WERI-Rb-1 (cell line): ENCODE data around the gene CDC37.
A peak's percentile ranks its signal among the peaks of the same experiment; 100 is the strongest.

ENCODE experiments used
- DNase-seq: peaks from one replicate; pipeline ENCODE4 v3.0.0-alpha.2; 2020
- H3K27ac ChIP-seq: fragments of 250-450 bp; sonication (Bioruptor Pico); 2 replicates; pipeline ENCODE4 v1.5.1; 2020; ENCODE audit warnings: mild to moderate bottlenecking, moderate library complexity
- H3K27me3 ChIP-seq: fragments of 250-450 bp; sonication (Bioruptor Pico); 2 replicates; pipeline ENCODE4 v1.5.1; 2021; ENCODE audit warnings: mild to moderate bottlenecking, low read depth, moderate library complexity; ENCODE audit not compliant: insufficient read depth, severe bottlenecking
- H3K36me3 ChIP-seq: fragments of 250-450 bp; sonication (Bioruptor Pico); 2 replicates; pipeline ENCODE4 v1.5.1; 2020; ENCODE audit warnings: mild to moderate bottlenecking, moderate library complexity
- H3K4me3 ChIP-seq: 2 replicates; pipeline ENCODE4 v1.5.1; 2011; ENCODE audit warnings: low read depth, mild to moderate bottlenecking, control low read depth, low read length
- H3K9me3 ChIP-seq: fragments of 250-450 bp; sonication (Bioruptor Pico); 2 replicates; pipeline ENCODE4 v1.5.1; 2021; ENCODE audit warnings: mild to moderate bottlenecking, moderate library complexity; ENCODE audit not compliant: severe bottlenecking
- CTCF ChIP-seq: IDR thresholded peaks from 2 replicates; pipeline ENCODE4 v1.5.1; 2011; ENCODE audit warnings: low read depth, mild to moderate bottlenecking, control low read depth, inconsistent platforms, low read length

The CDC37 gene

DNA sequence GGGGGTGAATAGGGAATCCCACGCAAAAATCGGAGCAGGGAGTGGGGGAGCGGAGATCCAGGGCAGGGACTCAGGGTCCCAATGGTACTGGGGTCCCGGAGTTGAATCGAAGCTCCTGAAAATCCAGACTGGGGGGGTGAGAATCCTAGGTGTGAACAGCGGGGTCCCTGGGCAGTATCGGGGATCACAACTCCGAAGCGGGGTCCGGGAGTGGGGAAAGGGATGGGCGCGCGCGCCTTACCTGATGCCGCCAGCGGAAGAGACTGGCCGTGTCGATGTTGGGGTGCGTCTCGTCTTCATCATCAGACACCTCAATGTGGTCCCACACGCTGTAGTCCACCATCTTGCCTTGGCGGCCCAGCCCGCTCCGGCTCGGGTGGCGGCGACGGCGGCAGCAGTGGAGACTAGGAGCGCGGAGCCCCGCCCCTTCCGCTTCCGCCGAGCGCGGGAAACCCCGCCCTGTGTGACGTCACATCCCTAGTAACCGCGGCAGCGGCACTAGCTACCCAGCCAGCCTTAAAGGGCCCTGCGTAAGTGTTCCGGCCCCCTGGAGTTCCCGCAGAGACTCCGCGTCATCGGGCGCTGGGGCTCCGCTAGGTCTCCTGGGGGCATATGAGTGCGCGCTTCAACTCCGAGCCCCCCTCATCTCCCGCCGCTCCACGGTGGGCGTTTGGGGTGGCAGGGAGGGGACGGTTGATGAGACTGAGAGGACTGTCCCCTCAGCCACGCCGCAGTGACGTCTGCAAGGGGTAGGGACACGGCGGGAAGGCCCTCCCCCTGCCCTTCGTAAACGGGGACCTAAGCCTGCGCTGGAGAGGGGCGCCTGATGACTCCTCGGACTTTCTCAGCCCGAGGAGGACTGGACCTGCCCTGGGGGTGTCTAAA lies at the start of gene CDC37:
TSS of gene CDC37 (minus strand) at position 406 of the 885 bp plus-strand sequence. CDS start at position 343, 63 bp downstream.
- H3K27me3 ChIP-seq = no peaks in the 10 kb centered on the region
- H3K27ac ChIP-seq = peak within 1 kb of the TSS; percentile 69
- DNase-seq = peak; percentile 95
- peaks cover 22% of the 10 kb centered on the region for H3K36me3 ChIP-seq
- no peaks in the 10 kb centered on the region for H3K9me3 ChIP-seq
- H3K4me3 ChIP-seq = peak within 1 kb of the TSS; percentile 82
- no peak for TF ChIP-seq CTCF

- Histone ChIP-seq H3K9me3 (no peaks in the 10 kb centered on the region), H3K27me3 (no peaks in the 10 kb centered on the region), H3K36me3 (peaks cover 6% of the 10 kb centered on the region; the same call in 1 of the 2 replicates), H3K4me3 (no peak overlapping the region), H3K27ac (no peak overlapping the region)
- DNase-seq = peak; percentile 56
- TF ChIP-seq CTCF = no peak
Observed at GRCh38 chr19:10450853-10451609, 47.7 kb upstream of the CDC37 start.

- Histone ChIP-seq H3K4me3 (no peak overlapping the region), H3K9me3 (no peaks in the 10 kb centered on the region), H3K36me3 (peaks cover 6% of the 10 kb centered on the region; the same call in 1 of the 2 replicates), H3K27ac (no peak overlapping the region), H3K27me3 (no peaks in the 10 kb centered on the region)
- no peak for TF ChIP-seq CTCF
- no peak for DNase-seq
Observed at GRCh38 chr19:10450191-10450852, 47.0 kb upstream of the CDC37 start.

DNA sequence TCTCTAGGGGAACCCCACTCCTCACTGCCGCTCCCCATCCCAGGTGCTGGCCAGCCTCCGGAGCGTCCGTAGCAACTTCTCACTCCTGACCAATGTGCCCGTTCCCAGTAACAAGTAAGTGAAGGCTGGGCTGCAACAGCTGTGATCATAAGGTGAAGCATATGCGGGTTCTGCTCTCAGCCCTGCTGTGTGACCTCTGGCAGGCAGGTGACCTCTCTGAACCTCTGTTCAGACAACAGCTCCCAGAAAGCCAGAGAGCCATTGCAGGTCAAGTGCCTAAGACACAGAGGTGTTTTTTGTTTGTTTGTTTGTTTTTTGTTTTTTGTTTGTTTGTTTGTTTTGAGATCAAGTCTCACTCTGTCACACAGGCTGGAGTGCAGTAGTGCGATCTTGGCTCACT lies 45.7 kb upstream of the CDC37 start:
- no peak for TF ChIP-seq CTCF
- no peaks in the 10 kb centered on the region for H3K9me3 ChIP-seq
- no peak for DNase-seq
- peaks cover 6% of the 10 kb centered on the region; the same call in 1 of the 2 replicates for H3K36me3 ChIP-seq
- no peak overlapping the region for H3K4me3 ChIP-seq
- no peak overlapping the region for H3K27ac ChIP-seq
- H3K27me3 ChIP-seq = no peaks in the 10 kb centered on the region

- Histone ChIP-seq H3K27me3 (no peaks in the 10 kb centered on the region), H3K4me3 (no peak overlapping the region), H3K9me3 (no peaks in the 10 kb centered on the region), H3K36me3 (no peaks in the 10 kb centered on the region), H3K27ac (no peak overlapping the region)
- no peak for DNase-seq
- no peak for TF ChIP-seq CTCF
Observed at GRCh38 chr19:10442698-10443097, 39.4 kb upstream of the CDC37 start.
